ENCODE measurements around the gene PCNA.

DNA sequence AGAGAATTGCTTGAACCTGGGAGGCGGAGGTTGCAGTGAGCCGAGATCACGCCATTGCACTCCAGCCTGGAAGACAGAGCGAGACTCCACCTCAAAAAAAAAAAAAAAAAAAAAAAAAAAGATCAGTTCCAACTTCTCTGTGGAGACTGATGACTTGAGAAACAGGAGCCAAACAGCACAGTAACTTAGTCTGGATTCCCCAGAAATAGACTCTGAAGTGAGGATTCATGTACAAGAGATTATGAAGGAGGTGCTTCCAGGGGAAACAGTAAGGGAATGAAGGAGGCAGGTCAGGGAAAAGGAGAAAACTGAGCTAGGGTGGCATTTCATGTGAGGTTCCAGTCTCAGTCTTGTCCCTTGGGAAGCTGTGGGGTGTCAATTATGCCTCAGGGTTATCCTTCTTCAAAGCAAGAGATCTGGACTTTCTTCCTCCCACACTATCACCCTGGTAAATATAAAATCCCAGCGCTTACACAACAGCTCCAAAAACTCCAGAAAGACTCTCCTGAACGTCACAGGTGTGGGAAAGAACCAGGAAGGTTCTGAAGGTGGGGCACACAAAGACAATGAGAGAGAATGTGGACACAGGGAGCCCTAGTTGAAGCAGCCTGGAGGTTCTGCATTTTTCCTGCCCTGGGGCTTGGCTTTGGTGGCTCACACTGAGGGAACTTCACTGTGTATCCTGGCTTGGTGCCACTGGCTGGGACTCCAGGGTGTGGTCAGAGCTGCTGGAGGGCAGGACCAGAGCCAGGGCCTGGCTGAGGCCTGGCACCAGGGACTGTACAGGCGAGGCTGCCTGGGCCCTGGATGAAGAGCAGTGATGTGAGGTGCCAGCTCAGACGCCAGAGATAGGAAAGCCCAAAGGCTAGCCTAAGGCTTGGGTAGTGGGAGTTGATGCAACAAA is 46.8 kb downstream of the PCNA start:
- TF ChIP-seq, protein P1, sequence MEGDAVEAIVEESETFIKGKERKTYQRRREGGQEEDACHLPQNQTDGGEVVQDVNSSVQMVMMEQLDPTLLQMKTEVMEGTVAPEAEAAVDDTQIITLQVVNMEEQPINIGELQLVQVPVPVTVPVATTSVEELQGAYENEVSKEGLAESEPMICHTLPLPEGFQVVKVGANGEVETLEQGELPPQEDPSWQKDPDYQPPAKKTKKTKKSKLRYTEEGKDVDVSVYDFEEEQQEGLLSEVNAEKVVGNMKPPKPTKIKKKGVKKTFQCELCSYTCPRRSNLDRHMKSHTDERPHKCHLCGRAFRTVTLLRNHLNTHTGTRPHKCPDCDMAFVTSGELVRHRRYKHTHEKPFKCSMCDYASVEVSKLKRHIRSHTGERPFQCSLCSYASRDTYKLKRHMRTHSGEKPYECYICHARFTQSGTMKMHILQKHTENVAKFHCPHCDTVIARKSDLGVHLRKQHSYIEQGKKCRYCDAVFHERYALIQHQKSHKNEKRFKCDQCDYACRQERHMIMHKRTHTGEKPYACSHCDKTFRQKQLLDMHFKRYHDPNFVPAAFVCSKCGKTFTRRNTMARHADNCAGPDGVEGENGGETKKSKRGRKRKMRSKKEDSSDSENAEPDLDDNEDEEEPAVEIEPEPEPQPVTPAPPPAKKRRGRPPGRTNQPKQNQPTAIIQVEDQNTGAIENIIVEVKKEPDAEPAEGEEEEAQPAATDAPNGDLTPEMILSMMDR (IDR thresholded peaks at IDR 0.05) = no peak
- no peak for TF ChIP-seq POLR2A (IDR thresholded peaks at IDR 0.05)

Data from lower leg skin (tissue), 3 donors.